Measurements from ENCODE around the gene GAS7. TPM values are rescaled to one million over a fixed set of nuclear protein-coding genes. Genes with fewer than 3 reads are reported as not detected.

GAS7 gene
- total and polyA plus RNA-seq, 4 donors = 9.0 to 112 (median 46.1) TPM

DNA sequence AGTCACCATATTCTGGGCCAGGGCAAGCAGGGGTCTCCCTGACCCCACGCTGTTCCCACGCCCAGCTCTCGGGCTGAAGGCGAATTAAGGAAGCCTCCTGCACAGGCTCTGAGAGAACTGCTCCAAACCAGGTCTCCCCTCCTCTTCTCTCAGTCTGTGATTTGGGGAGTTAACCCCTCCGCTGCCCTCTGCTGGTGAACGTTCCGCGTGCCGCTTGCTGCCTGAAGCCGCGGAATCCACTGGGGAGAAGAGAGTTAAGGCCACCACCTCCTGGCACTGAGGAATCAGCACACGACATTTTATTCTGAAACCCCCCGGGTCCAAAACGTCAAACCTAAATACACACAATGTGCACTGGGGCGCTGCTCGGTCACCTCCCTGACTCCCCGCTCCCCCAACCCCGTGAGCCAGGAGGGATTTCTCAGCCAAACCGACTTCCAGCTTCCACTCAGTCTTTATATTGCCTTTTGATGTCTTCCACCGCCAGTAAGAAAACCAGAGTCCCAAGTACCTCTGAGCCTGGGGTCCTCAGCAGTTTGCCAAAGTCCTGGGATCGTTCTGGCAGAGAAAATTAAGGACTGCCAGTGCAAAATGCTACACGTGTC is 238.9 kb downstream of the GAS7 start:
- Histone ChIP-seq H3K36me3 (ENCODE audit: control insufficient read depth in 4 of 4, insufficient read depth in 4 of 4, low read length in 4 of 4) (peaks cover 0 to 6% (median 3%) of the 10 kb centered on the region in 4 donors), H3K27ac (ENCODE audit: low read depth in 1 of 2, low read length in 1 of 2) (no peak overlapping the region), H3K9me3 (ENCODE audit: control insufficient read depth in 4 of 4, insufficient read depth in 3 of 4, low read length in 3 of 4) (no peaks in the 10 kb centered on the region), H3K27me3 (ENCODE audit: control insufficient read depth in 3 of 3, insufficient read depth in 3 of 3, low read length in 2 of 3) (peaks cover 0 to 24% (median 0%) of the 10 kb centered on the region in 3 donors), H3K4me3 (no peak overlapping the region), H3K9ac (ENCODE audit: insufficient read depth in 1 of 2, low read length in 2 of 2) (peak overlapping the region in 1 of 2 donors; percentile 3), H3K4me1 (ENCODE audit: control insufficient read depth in 5 of 5, insufficient read depth in 5 of 5, low read length in 5 of 5) (peaks cover 0 to 5% (median 0%) of the 10 kb centered on the region in 5 donors)
- DNase-seq (peak; percentile 77 to 80 (median 79)), ATAC-seq (ENCODE audit: insufficient read depth, low FRiP score) (no peak)
- WGBS, 2 donors = 15 to 19% methylated on average over 22 of the region's 22 CpGs
- no peak for TF ChIP-seq CTCF (IDR thresholded peaks at IDR 0.05; ENCODE audit: control extremely low read depth, extremely low read depth)

GRCh38 chr17:9958586-9959281 is 239.7 kb downstream of the GAS7 start:
- Histone ChIP-seq H3K4me3 (no peak overlapping the region), H3K9ac (ENCODE audit: insufficient read depth in 1 of 2, low read length in 2 of 2) (no peak overlapping the region), H3K9me3 (ENCODE audit: control insufficient read depth in 4 of 4, insufficient read depth in 3 of 4, low read length in 3 of 4) (no peaks in the 10 kb centered on the region), H3K27ac (ENCODE audit: low read depth in 1 of 2, low read length in 1 of 2) (no peak overlapping the region), H3K27me3 (ENCODE audit: control insufficient read depth in 3 of 3, insufficient read depth in 3 of 3, low read length in 2 of 3) (peaks cover 0 to 24% (median 0%) of the 10 kb centered on the region in 3 donors), H3K4me1 (ENCODE audit: control insufficient read depth in 5 of 5, insufficient read depth in 5 of 5, low read length in 5 of 5) (peaks cover 0 to 5% (median 0%) of the 10 kb centered on the region in 5 donors), H3K36me3 (ENCODE audit: control insufficient read depth in 4 of 4, insufficient read depth in 4 of 4, low read length in 4 of 4) (peaks cover 0 to 6% (median 3%) of the 10 kb centered on the region in 4 donors)
- whole genome bisulfite sequencing, 2 donors = 41 to 44% methylated on average over 19 of the region's 19 CpGs
- ATAC-seq (ENCODE audit: insufficient read depth, low FRiP score) (no peak), DNase-seq (no peak)
- no peak for TF ChIP-seq CTCF (IDR thresholded peaks at IDR 0.05; ENCODE audit: control extremely low read depth, extremely low read depth)

- DNase-seq (no peak), ATAC-seq (ENCODE audit: insufficient read depth, low FRiP score) (no peak)
- Histone ChIP-seq H3K27me3 (ENCODE audit: control insufficient read depth in 3 of 3, insufficient read depth in 3 of 3, low read length in 2 of 3) (peaks cover 0 to 19% (median 0%) of the 10 kb centered on the region in 3 donors), H3K4me1 (ENCODE audit: control insufficient read depth in 5 of 5, insufficient read depth in 5 of 5, low read length in 5 of 5) (peaks cover 0 to 5% (median 0%) of the 10 kb centered on the region in 5 donors), H3K9ac (ENCODE audit: insufficient read depth in 1 of 2, low read length in 2 of 2) (no peak overlapping the region), H3K9me3 (ENCODE audit: control insufficient read depth in 4 of 4, insufficient read depth in 3 of 4, low read length in 3 of 4) (no peaks in the 10 kb centered on the region), H3K27ac (ENCODE audit: low read depth in 1 of 2, low read length in 1 of 2) (no peak overlapping the region), H3K4me3 (no peak overlapping the region), H3K36me3 (ENCODE audit: control insufficient read depth in 4 of 4, insufficient read depth in 4 of 4, low read length in 4 of 4) (peaks cover 0 to 11% (median 3%) of the 10 kb centered on the region in 4 donors)
- WGBS, 2 donors = 79 to 92% methylated on average over 8 of the region's 8 CpGs
- TF ChIP-seq CTCF (IDR thresholded peaks at IDR 0.05; ENCODE audit: control extremely low read depth, extremely low read depth) = no peak
These were observed 241.2 kb downstream of the GAS7 start for GRCh38 chr17:9957244-9957643.
